GM23338 (cell line): Measurements from ENCODE around the gene SLC6A19. TPM values are rescaled to one million over a fixed set of nuclear protein-coding genes. Genes with fewer than 3 reads are reported as not detected.

Experiments used
- CREB1 ChIP-seq: fragments of 250-450 bp; sonication (Bioruptor Pico); IDR thresholded peaks from 2 replicates; pipeline ENCODE4 v1.5.0; 2020; ENCODE audit warnings: low read depth, mild to moderate bottlenecking, moderate library complexity
- CTCF ChIP-seq, 2 experiments: fragments of 200-600 bp in 1 of 2; sonication (generic) in 1 of 2; conservative IDR thresholded peaks; 2 replicates each; pipeline versions ENCODE4 v1.5.1 to v1.6.1; 2016 to 2017; ENCODE audit warnings: antibody characterized with exemption in 2 of 2, low read depth in 2 of 2, mild to moderate bottlenecking in 2 of 2, moderate library complexity in 1 of 2
- EZH2 ChIP-seq: fragments of 200-600 bp; sonication (generic); IDR thresholded peaks from one replicate; pipeline ENCODE4 v1.8.0; 2017; ENCODE audit warnings: antibody characterized with exemption, mild to moderate bottlenecking, low read depth; ENCODE audit not compliant: unreplicated experiment
- EZH2phosphoT487 ChIP-seq: fragments of 200-600 bp; sonication (generic); IDR thresholded peaks from one replicate; pipeline ENCODE4 v1.8.1; 2018; ENCODE audit warnings: antibody characterized with exemption; ENCODE audit not compliant: unreplicated experiment
- JUNB ChIP-seq: IDR thresholded peaks from one replicate; pipeline ENCODE4 v1.6.1; 2016; ENCODE audit warnings: antibody characterized with exemption; ENCODE audit not compliant: unreplicated experiment
- NANOG ChIP-seq: IDR thresholded peaks from 2 replicates; pipeline ENCODE4 v1.6.1; 2016; ENCODE audit warnings: antibody characterized with exemption, borderline replicate concordance
- POLR2AphosphoS5 ChIP-seq: IDR thresholded peaks from 2 replicates; pipeline ENCODE4 v1.6.1; 2016; ENCODE audit warnings: antibody characterized with exemption, low read depth
- STAT1 ChIP-seq: IDR thresholded peaks from one replicate; pipeline ENCODE4 v1.6.1; 2016; ENCODE audit warnings: antibody characterized with exemption; ENCODE audit not compliant: unreplicated experiment
- ZNF114 ChIP-seq: fragments of 250-450 bp; sonication (Bioruptor Pico); IDR thresholded peaks from 2 replicates; pipeline ENCODE4 v1.5.0; 2020; ENCODE audit warnings: mild to moderate bottlenecking, moderate library complexity
- ZNF331 ChIP-seq: fragments of 250-450 bp; sonication (Bioruptor Pico); IDR thresholded peaks from 2 replicates; pipeline ENCODE4 v1.5.0; 2020; ENCODE audit warnings: low read depth, mild to moderate bottlenecking, moderate library complexity
- ZNF462 ChIP-seq: fragments of 250-450 bp; sonication (Bioruptor Pico); IDR thresholded peaks from 2 replicates; pipeline ENCODE4 v1.5.0; 2020; ENCODE audit warnings: mild to moderate bottlenecking, moderate library complexity
- polyA plus RNA-seq: library from polyadenylated mRNA; unstranded; fragments of >200 nt; fragmentation: Nextera tagmentation; extraction: Ambion mirVana; gene quantifications from 2 replicates; pipeline ENCODE4 v1.2.1, GENCODE V29; 2016
- total RNA-seq: library from RNA; depleted of rRNA; stranded (reverse); fragments of >200 nt; shearing (Covaris generic); gene quantifications from 2 replicates; pipeline ENCODE4 v1.2.3, GENCODE V29; 2014
- TF ChIP-seq, protein P1 (sequence below): IDR thresholded peaks from 2 replicates; pipeline ENCODE4 v1.6.1; 2016; ENCODE audit warnings: antibody characterized with exemption

Gene SLC6A19
- total and polyA plus RNA-seq, 2 experiments from 2014 or later, result not detected

- no peak for TF ChIP-seq ZNF462 (CRISPR knock-in tag)
- TF ChIP-seq CTCF (conservative IDR thresholded peaks at IDR 0.05; ENCODE audit: low read depth in 2 of 2), result no peak
- TF ChIP-seq ZNF114 (CRISPR knock-in tag), result no peak
- no peak for TF ChIP-seq STAT1
- TF ChIP-seq EZH2phosphoT487, result no peak
- TF ChIP-seq ZNF331 (CRISPR knock-in tag), result no peak
- no peak for TF ChIP-seq EZH2
- no peak for TF ChIP-seq NANOG
- no peak for TF ChIP-seq JUNB
- TF ChIP-seq CREB1 (CRISPR knock-in tag), result no peak
- TF ChIP-seq, protein P1, sequence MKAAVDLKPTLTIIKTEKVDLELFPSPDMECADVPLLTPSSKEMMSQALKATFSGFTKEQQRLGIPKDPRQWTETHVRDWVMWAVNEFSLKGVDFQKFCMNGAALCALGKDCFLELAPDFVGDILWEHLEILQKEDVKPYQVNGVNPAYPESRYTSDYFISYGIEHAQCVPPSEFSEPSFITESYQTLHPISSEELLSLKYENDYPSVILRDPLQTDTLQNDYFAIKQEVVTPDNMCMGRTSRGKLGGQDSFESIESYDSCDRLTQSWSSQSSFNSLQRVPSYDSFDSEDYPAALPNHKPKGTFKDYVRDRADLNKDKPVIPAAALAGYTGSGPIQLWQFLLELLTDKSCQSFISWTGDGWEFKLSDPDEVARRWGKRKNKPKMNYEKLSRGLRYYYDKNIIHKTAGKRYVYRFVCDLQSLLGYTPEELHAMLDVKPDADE, result no peak
- no peak for TF ChIP-seq POLR2AphosphoS5
These were observed 22.6 kb upstream of the SLC6A19 start (continued) for GRCh38 chr5:1178529-1179382.
